Smooth muscle cell (in vitro differentiated cells): Measurements from ENCODE around the gene CTBP2. TPM values are rescaled to one million over a fixed set of nuclear protein-coding genes. Genes with fewer than 3 reads are reported as not detected.
A peak's percentile ranks its signal among the peaks of the same experiment; 100 is the strongest.

Source experiments
- DNase-seq: peaks from one replicate; lab custom pipeline; 2025; ENCODE audit not compliant: unreplicated experiment; lab: John Stamatoyannopoulos, UW
- H2AFZ ChIP-seq: fragments of 200-600 bp; sonication (generic); 2 replicates; pipeline ENCODE4 v1.6.0; 2016; ENCODE audit warnings: antibody characterized with exemption, low read depth, mild to moderate bottlenecking
- H3F3A ChIP-seq: fragments of 200-600 bp; sonication (generic); 2 replicates; pipeline ENCODE4 v1.6.0; 2017; ENCODE audit warnings: antibody characterized with exemption, low read depth
- H3K27ac ChIP-seq: fragments of 200-600 bp; sonication (generic); 2 replicates; pipeline ENCODE4 v1.5.1; 2016; ENCODE audit warnings: low read depth, mild to moderate bottlenecking
- H3K27me3 ChIP-seq: fragments of 200-600 bp; sonication (generic); 2 replicates; pipeline ENCODE4 v1.6.1; 2016; ENCODE audit warnings: low read depth, mild to moderate bottlenecking
- H3K36me3 ChIP-seq: fragments of 200-600 bp; sonication (generic); 2 replicates; pipeline ENCODE4 v1.5.1; 2016; ENCODE audit warnings: low read depth
- H3K4me1 ChIP-seq: fragments of 200-600 bp; sonication (generic); 2 replicates; pipeline ENCODE4 v1.5.1; 2016; ENCODE audit warnings: low read depth
- H3K4me2 ChIP-seq: fragments of 200-600 bp; sonication (generic); 2 replicates; pipeline ENCODE4 v1.6.0; 2016; ENCODE audit warnings: mild to moderate bottlenecking
- H3K4me3 ChIP-seq: fragments of 200-600 bp; sonication (generic); 2 replicates; pipeline ENCODE4 v1.5.1; 2016; ENCODE audit warnings: mild to moderate bottlenecking
- H3K79me2 ChIP-seq: fragments of 200-600 bp; sonication (generic); 2 replicates; pipeline ENCODE4 v1.6.0; 2016; ENCODE audit warnings: low read depth, mild to moderate bottlenecking
- H3K9ac ChIP-seq: fragments of 200-600 bp; sonication (generic); 2 replicates; pipeline ENCODE4 v1.6.0; 2016; ENCODE audit warnings: low read depth
- H3K9me3 ChIP-seq: fragments of 200-600 bp; sonication (generic); replicated peaks from 2 replicates; pipeline ENCODE4 v1.5.1; 2016; ENCODE audit warnings: low read depth
- H4K20me1 ChIP-seq: fragments of 200-600 bp; sonication (generic); 2 replicates; pipeline ENCODE4 v1.6.0; 2016; ENCODE audit warnings: low read depth
- WGBS: methylation state at CpG from one replicate; pipeline ENCODE4 v1.1.7; 2016; ENCODE audit warnings: low lambda C conversion rate; 5-methylcytosine and 5-hydroxymethylcytosine counted together
- polyA plus RNA-seq: library from polyadenylated mRNA; unstranded; fragments of >200 nt; fragmentation: Nextera tagmentation; extraction: Ambion mirVana; gene quantifications from 2 replicates; pipeline ENCODE4 v1.2.1, GENCODE V29; 2016
- total RNA-seq: library from RNA; depleted of rRNA; stranded (reverse); fragments of >200 nt; gene quantifications from 2 replicates; pipeline ENCODE4 v1.2.3, GENCODE V29; 2014
- TF ChIP-seq, protein P1 (sequence below): fragments of 200-600 bp; sonication (generic); IDR thresholded peaks from 2 replicates; pipeline ENCODE4 v1.5.1; 2017; ENCODE audit warnings: borderline replicate concordance, mild to moderate bottlenecking, antibody characterized with exemption; ENCODE audit not compliant: insufficient read depth, poor library complexity, severe bottlenecking

The CTBP2 gene
- 38.6 and 49.9 TPM in 2 replicates for total RNA-seq
- 69.5 and 79.8 TPM in 2 replicates for polyA plus RNA-seq

DNA sequence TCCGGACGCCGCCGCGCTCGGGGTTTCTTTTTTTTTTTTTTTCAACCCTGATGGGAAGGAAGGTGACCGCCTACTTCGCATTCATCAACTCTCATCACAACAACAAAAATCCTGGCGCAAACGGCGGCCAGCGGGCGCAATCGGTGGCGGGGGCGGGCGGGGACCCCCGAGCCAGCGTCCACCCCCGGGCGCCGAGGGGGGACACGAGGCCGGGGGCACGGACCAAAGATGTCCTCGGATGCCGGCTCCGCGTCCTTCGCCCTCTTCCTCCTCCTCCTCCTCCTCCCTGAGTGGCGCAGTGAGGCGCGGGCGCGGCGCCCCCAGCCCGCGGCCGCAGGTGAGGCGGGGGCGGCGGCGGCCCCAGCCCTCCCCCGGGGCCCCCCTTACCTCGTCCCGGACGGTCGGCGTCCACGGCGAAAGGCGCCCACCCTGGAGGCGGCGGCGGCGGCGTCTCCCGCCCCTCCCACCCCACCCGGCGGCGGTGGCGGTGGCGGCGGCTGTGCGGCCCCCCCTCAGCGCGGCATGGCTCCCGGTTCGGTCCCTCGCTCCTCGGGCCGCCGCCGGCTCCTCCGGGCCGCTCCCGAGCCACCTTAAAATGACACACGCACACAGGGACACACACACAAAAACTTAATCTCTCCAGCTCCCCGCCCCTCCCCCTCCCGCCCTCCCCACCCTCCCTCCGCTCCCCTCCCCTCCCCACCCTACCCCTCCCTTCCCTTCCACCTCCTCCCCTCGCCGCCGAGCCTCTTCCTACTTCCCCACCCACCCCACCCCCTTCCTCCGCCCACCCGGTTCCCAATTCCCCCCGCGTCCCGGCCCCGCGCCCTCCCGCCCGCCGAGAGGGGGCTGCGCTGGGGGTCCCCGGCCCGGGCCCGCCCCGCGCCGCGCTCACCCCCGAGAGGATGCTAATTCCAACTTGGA lies at the start of gene CTBP2:
Gene CTBP2, minus strand, starts transcription at position 632 of the 924 bp plus-strand sequence.
- H3K36me3 ChIP-seq: no peaks in the 10 kb centered on the region
- H3K27ac ChIP-seq: peak within 1 kb of the TSS; percentile 71
- H2AFZ ChIP-seq: peak within 1 kb of the TSS; percentile 86
- peak within 1 kb of the TSS; percentile 77 for H3K9ac ChIP-seq
- H3K79me2 ChIP-seq: peaks cover 36% of the 10 kb centered on the region
- H3K4me1 ChIP-seq: peaks cover 43% of the 10 kb centered on the region
- DNase-seq: peak; percentile 62
- TF ChIP-seq, protein P1, sequence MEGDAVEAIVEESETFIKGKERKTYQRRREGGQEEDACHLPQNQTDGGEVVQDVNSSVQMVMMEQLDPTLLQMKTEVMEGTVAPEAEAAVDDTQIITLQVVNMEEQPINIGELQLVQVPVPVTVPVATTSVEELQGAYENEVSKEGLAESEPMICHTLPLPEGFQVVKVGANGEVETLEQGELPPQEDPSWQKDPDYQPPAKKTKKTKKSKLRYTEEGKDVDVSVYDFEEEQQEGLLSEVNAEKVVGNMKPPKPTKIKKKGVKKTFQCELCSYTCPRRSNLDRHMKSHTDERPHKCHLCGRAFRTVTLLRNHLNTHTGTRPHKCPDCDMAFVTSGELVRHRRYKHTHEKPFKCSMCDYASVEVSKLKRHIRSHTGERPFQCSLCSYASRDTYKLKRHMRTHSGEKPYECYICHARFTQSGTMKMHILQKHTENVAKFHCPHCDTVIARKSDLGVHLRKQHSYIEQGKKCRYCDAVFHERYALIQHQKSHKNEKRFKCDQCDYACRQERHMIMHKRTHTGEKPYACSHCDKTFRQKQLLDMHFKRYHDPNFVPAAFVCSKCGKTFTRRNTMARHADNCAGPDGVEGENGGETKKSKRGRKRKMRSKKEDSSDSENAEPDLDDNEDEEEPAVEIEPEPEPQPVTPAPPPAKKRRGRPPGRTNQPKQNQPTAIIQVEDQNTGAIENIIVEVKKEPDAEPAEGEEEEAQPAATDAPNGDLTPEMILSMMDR: no peak
- no peaks in the 10 kb centered on the region for H3K9me3 ChIP-seq
- H3K27me3 ChIP-seq: no peaks in the 10 kb centered on the region
- peak within 1 kb of the TSS; percentile 99 for H3K4me2 ChIP-seq
- peaks cover 5% of the 10 kb centered on the region for H3F3A ChIP-seq
- peak within 1 kb of the TSS; percentile 93 for H3K4me3 ChIP-seq
- WGBS: under 1% methylated on average over 46 of the region's 103 CpGs
- peaks cover 28% of the 10 kb centered on the region for H4K20me1 ChIP-seq

DNA sequence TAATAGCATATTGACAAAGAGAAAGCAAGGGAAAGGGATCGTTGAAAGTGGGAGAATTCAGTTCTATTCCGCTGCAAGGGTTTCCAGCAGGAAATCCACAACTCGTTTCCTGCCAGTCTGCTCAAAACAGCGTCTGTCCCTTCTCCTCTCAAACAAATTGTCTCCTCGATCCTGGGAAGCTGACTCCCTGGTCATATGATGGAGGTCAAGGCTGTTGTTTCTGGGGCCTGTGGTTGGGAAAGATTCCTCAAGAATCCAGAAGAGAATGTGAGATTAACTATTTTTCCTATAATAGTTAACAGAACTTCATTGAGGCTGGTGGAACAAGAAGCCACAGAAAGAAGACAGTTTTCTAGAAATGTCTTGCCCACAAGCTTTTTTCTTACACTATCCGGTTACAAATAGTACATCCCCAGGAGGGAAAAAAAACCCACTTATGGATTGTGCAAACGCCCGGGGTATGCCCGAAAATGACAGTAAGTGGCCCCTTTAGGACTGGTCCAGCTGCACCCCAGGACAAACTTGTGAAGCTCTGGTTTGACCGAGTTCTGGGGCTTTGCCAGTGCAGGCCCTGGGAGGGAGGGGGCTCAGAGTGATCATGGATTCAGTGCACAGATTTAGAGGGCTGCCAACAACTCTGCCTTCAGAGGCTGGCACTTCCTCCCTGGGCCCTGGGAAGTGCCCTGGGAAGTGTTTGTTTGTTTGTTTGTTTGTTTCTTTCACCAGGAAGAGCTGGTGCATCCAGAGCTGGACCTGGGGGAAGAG lies 49.4 kb upstream of the CTBP2 start:
- no peaks in the 10 kb centered on the region for H3K4me1 ChIP-seq
- no peak overlapping the region for H3K9ac ChIP-seq
- no peaks in the 10 kb centered on the region for H4K20me1 ChIP-seq
- no peak overlapping the region for H3K4me3 ChIP-seq
- TF ChIP-seq, protein P1: no peak
- no peaks in the 10 kb centered on the region for H3K9me3 ChIP-seq
- H3F3A ChIP-seq: no peaks in the 10 kb centered on the region
- H3K4me2 ChIP-seq: peak overlapping the region; percentile 14
- peak overlapping the region; percentile 82 for H2AFZ ChIP-seq
- no peaks in the 10 kb centered on the region for H3K36me3 ChIP-seq
- WGBS: 54% methylated on average over 10 of the region's 10 CpGs
- no peaks in the 10 kb centered on the region for H3K79me2 ChIP-seq
- no peaks in the 10 kb centered on the region for H3K27me3 ChIP-seq
- H3K27ac ChIP-seq: peak overlapping the region; percentile 30
- DNase-seq: no peak

DNA sequence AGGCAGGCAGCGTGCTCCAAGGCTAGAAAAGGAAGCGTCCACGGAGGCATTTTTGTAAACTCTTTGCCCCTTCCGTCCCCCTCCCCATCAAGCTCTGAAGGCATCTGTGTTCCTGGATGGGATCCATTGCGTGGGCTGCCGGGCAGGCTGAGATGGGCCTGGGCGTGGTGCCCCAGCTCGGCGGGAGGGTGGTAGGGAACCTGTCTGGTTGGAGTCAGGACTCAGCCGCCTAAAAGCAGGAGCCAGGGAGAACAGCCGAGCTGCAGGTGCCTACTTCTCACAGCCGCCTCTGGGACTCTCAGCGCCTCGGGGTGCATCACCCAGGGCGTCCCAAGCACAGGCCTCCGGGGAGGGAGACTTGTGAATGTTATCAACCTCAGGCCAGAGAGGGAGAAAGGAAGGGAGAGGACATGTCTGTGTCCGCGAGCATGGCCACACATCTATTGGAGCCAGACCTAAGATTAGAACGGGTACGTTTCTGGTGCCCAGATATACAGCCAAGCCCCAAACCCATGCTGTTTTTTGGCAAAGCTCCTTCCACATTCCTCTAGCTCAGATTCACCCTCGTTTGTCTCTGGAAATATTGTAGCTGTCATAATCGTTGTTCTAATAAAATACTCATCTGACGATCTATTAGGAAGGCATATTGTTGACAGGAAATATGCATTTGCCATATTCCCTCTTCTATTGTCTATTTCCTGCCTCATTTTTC lies 48.6 kb upstream of the CTBP2 start:
- no peak for DNase-seq
- TF ChIP-seq, protein P1: no peak
- Histone ChIP-seq H4K20me1 (no peaks in the 10 kb centered on the region), H2AFZ (peak overlapping the region; percentile 82), H3K27ac (peak overlapping the region; percentile 30), H3K36me3 (no peaks in the 10 kb centered on the region), H3K9ac (no peak overlapping the region), H3F3A (no peaks in the 10 kb centered on the region), H3K27me3 (no peaks in the 10 kb centered on the region), H3K4me3 (no peak overlapping the region), H3K79me2 (no peaks in the 10 kb centered on the region), H3K9me3 (no peaks in the 10 kb centered on the region), H3K4me1 (no peaks in the 10 kb centered on the region), H3K4me2 (no peak overlapping the region)
- 95% methylated on average over 23 of the region's 23 CpGs for WGBS
